H1 (cell line): ENCODE data around the gene GSG1L. TPM values are rescaled to one million over a fixed set of nuclear protein-coding genes. Genes with fewer than 3 reads are reported as not detected.

Experiments used
- ATF2 ChIP-seq: IDR thresholded peaks from 2 replicates; pipeline ENCODE4 v1.6.1; 2012; ENCODE audit warnings: low read length, inconsistent platforms
- CBX5 ChIP-seq: fragments of 300-800, 300-1000 bp; sonication (generic); IDR thresholded peaks from 2 replicates; pipeline ENCODE4 v1.7.1; 2016; ENCODE audit warnings: antibody characterized with exemption, low read length, low read depth
- HDAC6 ChIP-seq: IDR thresholded peaks from one replicate; pipeline ENCODE4 v1.7.1; 2012; ENCODE audit warnings: low read depth, mild to moderate bottlenecking, inconsistent platforms, low read length, moderate library complexity
- POLR2A ChIP-seq, 2 experiments: IDR thresholded peaks; 1 replicate in 1 of 2; 2 replicates in 1 of 2; pipeline ENCODE4 v1.6.1; 2011; ENCODE audit warnings: low read depth in 2 of 2, low read length in 2 of 2, mild to moderate bottlenecking in 2 of 2; ENCODE audit errors: control extremely low read depth in 1 of 2
- SIRT6 ChIP-seq: IDR thresholded peaks from one replicate; pipeline ENCODE4 v1.7.1; 2012; ENCODE audit warnings: low read length, inconsistent platforms
- YY1 ChIP-seq: IDR thresholded peaks from 2 replicates; pipeline ENCODE4 v1.6.1; 2011; ENCODE audit warnings: low read depth, mild to moderate bottlenecking, low read length
- polyA plus RNA-seq, 7 experiments: library from polyadenylated mRNA; depleted of rRNA in 3 of 7; stranded (reverse) in 5 of 7; unstranded in 2 of 7; fragments of >200 nt in 5 of 7; fragments of 200-250 nt in 2 of 7; gene quantifications; 1 replicate in 5 of 7; 2 replicates in 1 of 7; 4 replicates in 1 of 7; pipeline versions ENCODE4 v1.2.1 to v1.2.3, GENCODE V29; 2011 to 2013; ENCODE audit warnings: missing spikeins in 2 of 7, mixed read lengths in 2 of 7
- total RNA-seq: library from RNA; stranded (reverse); fragmentation: NEBNext Ultra II Directional; extraction: Animal tissue kit (Norgen Biotek cat#: 25700); gene quantifications from 2 replicates; pipeline ENCODE4 v1.2.1, GENCODE V29; 2021

Gene GSG1L
- total and polyA plus RNA-seq, 2 of the 8 experiments (the other 6 are each of a cell fraction or from before 2014, with no cell fraction given) = 0.71 to 1.1 TPM

DNA sequence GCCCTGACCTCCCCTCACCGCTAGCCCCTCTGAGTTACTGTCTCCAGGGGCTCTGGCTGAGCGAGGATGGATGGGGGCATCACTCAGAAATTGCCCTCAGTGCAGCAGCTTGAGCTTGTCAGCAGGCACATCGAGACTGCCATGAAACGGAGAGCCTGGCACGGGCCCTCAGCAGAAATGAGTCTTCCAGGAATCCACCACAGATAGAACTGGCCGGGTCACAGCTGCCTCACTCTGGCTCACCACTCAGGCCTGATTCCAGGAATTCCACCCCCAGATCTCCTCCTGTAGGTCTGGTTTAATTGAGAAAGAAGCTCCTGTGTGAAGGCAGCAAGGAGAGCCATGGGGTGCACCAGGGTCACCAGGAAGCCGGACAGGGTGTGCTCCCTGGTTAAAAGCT, 85.5 kb downstream of the GSG1L start (continued):
- no peak for TF ChIP-seq SIRT6
- no peak for TF ChIP-seq YY1
- TF ChIP-seq HDAC6 = no peak
- TF ChIP-seq POLR2A (IDR thresholded peaks at IDR 0.05; ENCODE audit: control extremely low read depth in 1 of 2, low read depth in 2 of 2, low read length in 2 of 2) = no peak
- TF ChIP-seq ATF2 = no peak
- TF ChIP-seq CBX5 = no peak
